Measurements from ENCODE around the gene UTF1. TPM values are rescaled to one million over a fixed set of nuclear protein-coding genes. Genes with fewer than 3 reads are reported as not detected.

Gene UTF1
- total and polyA plus RNA-seq, 2 of the 8 experiments (the other 6 are each of a cell fraction or from before 2014, with no cell fraction given), result 0.47 to 21.8 TPM

DNA sequence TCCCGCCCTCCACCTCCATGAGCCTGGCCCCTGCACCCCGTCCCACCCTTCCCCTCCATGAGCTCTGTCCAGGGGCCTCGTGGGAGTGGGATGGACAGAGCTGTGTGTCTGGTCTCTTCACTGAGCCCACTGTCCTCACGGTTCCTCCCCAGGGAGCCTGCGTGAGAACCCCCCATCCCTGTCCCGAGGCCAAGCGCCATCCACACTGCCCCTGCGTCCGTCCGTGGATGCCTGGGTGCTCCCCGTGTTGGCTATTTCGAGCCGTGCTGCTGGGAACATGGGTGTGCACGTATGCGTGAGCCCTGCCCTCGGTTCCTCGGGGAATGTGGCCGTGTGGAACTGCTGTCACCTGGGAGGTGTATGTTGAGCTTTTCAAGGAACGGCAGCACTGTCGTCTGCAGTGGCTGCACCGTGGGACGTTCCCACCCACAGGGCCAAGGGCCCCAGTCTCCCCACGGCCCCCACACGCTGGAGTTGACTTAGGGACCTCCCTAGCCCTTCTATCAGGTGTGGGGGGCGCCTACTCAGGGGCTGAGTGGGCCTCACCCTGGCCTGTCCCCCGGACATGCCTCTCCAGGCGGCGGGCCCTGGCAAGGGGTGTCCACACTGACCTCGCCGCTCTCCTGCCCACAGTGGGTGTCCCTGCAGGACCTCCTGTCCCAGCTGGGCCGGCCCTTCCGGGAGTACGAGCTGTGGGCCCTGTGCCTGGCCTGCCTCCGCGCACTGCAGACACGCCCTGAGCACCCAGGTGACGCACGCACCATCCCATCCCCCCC, 41.9 kb upstream of the UTF1 start:
- H3K27ac ChIP-seq (ENCODE audit: low read depth, low read length), result no peak overlapping the region
- DNase-seq (ENCODE audit: low read depth in 1 of 2, low spot score in 2 of 2), result no peak
- WGBS, 2 experiments (ENCODE audit: extremely low coverage in 1 of 2, insufficient coverage in 1 of 2, insufficient read length in 1 of 2, insufficient replicate concordance in 2 of 2, low coverage in 1 of 2, low lambda C conversion rate in 2 of 2, missing lambda C conversion rate in 1 of 2), result 94% methylated on average over 31 of the region's 38 CpGs; no CpG with 5 or more reads in 1 of the 2 experiments
- TF ChIP-seq SP1 (IDR thresholded peaks at IDR 0.05; ENCODE audit: low read depth, low read length), result no peak
- no peak for TF ChIP-seq TEAD4 (IDR thresholded peaks at IDR 0.05; ENCODE audit: low read depth, low read length)
- no peak for TF ChIP-seq EP300 (IDR thresholded peaks at IDR 0.05; ENCODE audit: borderline replicate concordance in 1 of 2, low read depth in 2 of 2, low read length in 2 of 2)
- no peak for TF ChIP-seq RXRA (IDR thresholded peaks at IDR 0.05; ENCODE audit: insufficient read depth, low read depth, low read length)
- no peak for TF ChIP-seq NANOG (IDR thresholded peaks at IDR 0.05; ENCODE audit: insufficient read depth, low read depth, low read length, poor library complexity, severe bottlenecking)
- TF ChIP-seq CHD1 (IDR thresholded peaks at IDR 0.05; ENCODE audit: low read depth, low read length), result no peak
- TF ChIP-seq PHF8 (conservative IDR thresholded peaks at IDR 0.05; ENCODE audit: low read depth, low read length), result no peak

More for the DNA sequence above, 41.9 kb upstream of the UTF1 start:
- Histone ChIP-seq H4K91ac (replicated peaks; ENCODE audit: insufficient read length, low read length) (no peak overlapping the region), H2AK5ac (ENCODE audit: low read depth, low read length) (no peak overlapping the region), H2AFZ (ENCODE audit: low read length) (no peak overlapping the region), H3K23ac (ENCODE audit: insufficient read length) (no peak overlapping the region), H3K9me3 (ENCODE audit: insufficient read depth in 2 of 2, low read depth in 1 of 2, low read length in 1 of 2) (peaks cover 8 to 30% of the 10 kb centered on the region in 2 experiments; a peak in 3 of 4 replicates), H2BK5ac (ENCODE audit: low read depth, low read length) (no peak overlapping the region), H3K36me3 (ENCODE audit: control insufficient read depth in 2 of 4, insufficient read depth in 4 of 4, low read length in 3 of 4) (peaks cover 0 to 31% (median 10%) of the 10 kb centered on the region in 4 experiments; a peak in 4 of 8 replicates), H3K9ac (replicated peaks in 1 of 4; ENCODE audit: extremely low read depth in 1 of 4, low read depth in 3 of 4, low read length in 3 of 4) (no peak overlapping the region), H3K79me1 (ENCODE audit: low read depth, low read length) (no peaks in the 10 kb centered on the region), H3K79me2 (ENCODE audit: control insufficient read depth in 1 of 2, insufficient read depth in 2 of 2, low read length in 2 of 2) (no peaks in the 10 kb centered on the region), H2BK15ac (ENCODE audit: low read length) (no peak overlapping the region), H3K14ac (ENCODE audit: insufficient read length) (no peak overlapping the region), H3K4ac (replicated peaks; ENCODE audit: insufficient read length, low read depth, low read length) (no peak overlapping the region), H4K20me1 (replicated peaks in 1 of 2; ENCODE audit: control insufficient read depth in 1 of 2, insufficient read depth in 2 of 2, low read length in 2 of 2) (peaks cover 0 to 8% of the 10 kb centered on the region in 2 experiments), H3K27me3 (replicated peaks in 1 of 4; ENCODE audit: control insufficient read depth in 3 of 4, extremely low read depth in 1 of 4, insufficient read depth in 3 of 4, low read length in 3 of 4) (no peaks in the 10 kb centered on the region), H3K23me2 (ENCODE audit: low read depth, low read length) (0 out of 2 replicates have a peak, but pooled peaks cover 2% of the 10 kb centered on the region), H2BK12ac (ENCODE audit: low read depth, low read length) (no peak overlapping the region), H2BK20ac (ENCODE audit: low read length) (no peak overlapping the region), H3K4me3 (ENCODE audit: extremely low read depth in 1 of 4, insufficient read depth in 2 of 4, low read depth in 3 of 4, low read length in 4 of 4) (no peak overlapping the region), H3K4me1 (replicated peaks in 1 of 4; ENCODE audit: control insufficient read depth in 3 of 4, insufficient read depth in 4 of 4, low read length in 3 of 4) (no peaks in the 10 kb centered on the region; a peak in 1 of 7 replicates), H3K4me2 (ENCODE audit: insufficient read depth in 1 of 2, low read depth in 2 of 2, low read length in 2 of 2) (no peak overlapping the region), H4K5ac (ENCODE audit: insufficient read length, low read depth, low read length) (no peak overlapping the region), H3K18ac (ENCODE audit: extremely low read depth, low read length) (no peak overlapping the region; the same call in 1 of the 2 replicates), H2BK120ac (replicated peaks; ENCODE audit: low read depth, low read length) (no peak overlapping the region), H3K56ac (replicated peaks; ENCODE audit: insufficient read length, low read depth, low read length) (no peak overlapping the region), H4K8ac (ENCODE audit: extremely low read depth, insufficient read depth, low read length) (no peak overlapping the region)
- FAIRE-seq, result no peak
- ChIA-PET POLR2A (ENCODE audit: partially characterized antibody) (interaction anchor here (0.8 to 2.2 kb wide), 4 partner anchors 9 to 12 kb away, joined by 3 to 6 read pairs (median 4); no protein-coding TSS in a partner anchor), CTCF (ENCODE audit: partially characterized antibody) (interaction anchor here (2.2 kb wide), 1 partner anchor 8 kb away, joined by 13 read pairs; no protein-coding TSS in a partner anchor)
